GM23338 (cell line): Measurements from ENCODE around the gene C8G. TPM values are rescaled to one million over a fixed set of nuclear protein-coding genes. Genes with fewer than 3 reads are reported as not detected.

ENCODE experiments used
- ATAC-seq: fragments of 200-7000 bp; cut with Tn5 transposase; 3 replicates; pipeline ENCODE4 v1.9.1; 2020
- DNase-seq: peaks from one replicate; pipeline ENCODE4 v3.0.0-alpha.2; 2015; ENCODE audit warnings: low spot score
- H2AFZ ChIP-seq: fragments of 200-600 bp; sonication (generic); 2 replicates; pipeline ENCODE4 v1.8.0; 2016; ENCODE audit warnings: antibody characterized with exemption, mild to moderate bottlenecking, moderate library complexity
- H3F3A ChIP-seq: fragments of 200-600 bp; sonication (generic); replicated peaks from 2 replicates; pipeline ENCODE4 v1.8.0; 2017; ENCODE audit warnings: antibody characterized with exemption, mixed run types, low read depth
- H3K27ac ChIP-seq: fragments of 200-600 bp; sonication (generic); 2 replicates; pipeline ENCODE4 v1.6.1; 2016; ENCODE audit warnings: low read depth
- H3K27me3 ChIP-seq: fragments of 200-600 bp; sonication (generic); 2 replicates; pipeline ENCODE4 v1.8.0; 2016; ENCODE audit warnings: mild to moderate bottlenecking, mixed run types, moderate library complexity; ENCODE audit not compliant: insufficient read depth
- H3K36me3 ChIP-seq: fragments of 200-600 bp; sonication (generic); 2 replicates; pipeline ENCODE4 v1.8.0; 2016; ENCODE audit warnings: mild to moderate bottlenecking; ENCODE audit not compliant: insufficient read depth
- H3K4me1 ChIP-seq: fragments of 200-600 bp; sonication (generic); 2 replicates; pipeline ENCODE4 v1.8.0; 2016; ENCODE audit warnings: mild to moderate bottlenecking, moderate library complexity; ENCODE audit not compliant: insufficient read depth
- H3K4me2 ChIP-seq: fragments of 200-600 bp; sonication (generic); 2 replicates; pipeline ENCODE4 v1.7.1; 2017; ENCODE audit warnings: mixed run types
- H3K4me3 ChIP-seq: fragments of 200-600 bp; sonication (generic); 2 replicates; pipeline ENCODE4 v1.6.1; 2016; ENCODE audit warnings: mixed run types
- H3K79me2 ChIP-seq: fragments of 200-600 bp; sonication (generic); replicated peaks from 2 replicates; pipeline ENCODE4 v1.8.0; 2017; ENCODE audit warnings: mild to moderate bottlenecking; ENCODE audit not compliant: insufficient read depth
- H3K9me2 ChIP-seq: fragments of 200-600 bp; sonication (generic); 2 replicates; pipeline ENCODE4 v1.8.0; 2017; ENCODE audit not compliant: insufficient read depth
- H4K20me1 ChIP-seq: fragments of 200-600 bp; sonication (generic); replicated peaks from 2 replicates; pipeline ENCODE4 v1.8.0; 2017; ENCODE audit warnings: mild to moderate bottlenecking; ENCODE audit not compliant: insufficient read depth
- H3K27ac Mint-ChIP-seq: 2 replicates; pipeline ENCODE4 v1.8.0; 2020; ENCODE audit warnings: inconsistent platforms, mild to moderate bottlenecking, moderate library complexity, mixed read lengths
- H3K27me3 Mint-ChIP-seq: 3 replicates; pipeline ENCODE4 v1.8.0; 2022; ENCODE audit warnings: low read depth, mild to moderate bottlenecking, moderate library complexity, mixed read lengths, inconsistent platforms; ENCODE audit not compliant: insufficient read depth, poor library complexity
- H3K36me3 Mint-ChIP-seq: 3 replicates; pipeline ENCODE4 v1.8.0; 2021; ENCODE audit warnings: low read depth, mild to moderate bottlenecking, inconsistent platforms, moderate library complexity, mixed read lengths
- H3K4me1 Mint-ChIP-seq: 3 replicates; pipeline ENCODE4 v1.8.0; 2020; ENCODE audit warnings: mild to moderate bottlenecking, inconsistent platforms, mixed read lengths
- H3K4me3 Mint-ChIP-seq: 3 replicates; pipeline ENCODE4 v1.8.0; 2021; ENCODE audit warnings: moderate library complexity, mild to moderate bottlenecking, inconsistent platforms, mixed read lengths
- H3K9me3 Mint-ChIP-seq: 3 replicates; pipeline ENCODE4 v1.8.0; 2020; ENCODE audit warnings: moderate library complexity, mild to moderate bottlenecking, inconsistent platforms, mixed read lengths
- CREB1 ChIP-seq: fragments of 250-450 bp; sonication (Bioruptor Pico); IDR thresholded peaks from 2 replicates; pipeline ENCODE4 v1.5.0; 2020; ENCODE audit warnings: low read depth, mild to moderate bottlenecking, moderate library complexity
- EZH2 ChIP-seq: fragments of 200-600 bp; sonication (generic); IDR thresholded peaks from one replicate; pipeline ENCODE4 v1.8.0; 2017; ENCODE audit warnings: antibody characterized with exemption, mild to moderate bottlenecking, low read depth; ENCODE audit not compliant: unreplicated experiment
- EZH2phosphoT487 ChIP-seq: fragments of 200-600 bp; sonication (generic); IDR thresholded peaks from one replicate; pipeline ENCODE4 v1.8.1; 2018; ENCODE audit warnings: antibody characterized with exemption; ENCODE audit not compliant: unreplicated experiment
- JUNB ChIP-seq: IDR thresholded peaks from one replicate; pipeline ENCODE4 v1.6.1; 2016; ENCODE audit warnings: antibody characterized with exemption; ENCODE audit not compliant: unreplicated experiment
- NANOG ChIP-seq: IDR thresholded peaks from 2 replicates; pipeline ENCODE4 v1.6.1; 2016; ENCODE audit warnings: antibody characterized with exemption, borderline replicate concordance
- POLR2AphosphoS5 ChIP-seq: IDR thresholded peaks from 2 replicates; pipeline ENCODE4 v1.6.1; 2016; ENCODE audit warnings: antibody characterized with exemption, low read depth
- STAT1 ChIP-seq: IDR thresholded peaks from one replicate; pipeline ENCODE4 v1.6.1; 2016; ENCODE audit warnings: antibody characterized with exemption; ENCODE audit not compliant: unreplicated experiment
- ZNF114 ChIP-seq: fragments of 250-450 bp; sonication (Bioruptor Pico); IDR thresholded peaks from 2 replicates; pipeline ENCODE4 v1.5.0; 2020; ENCODE audit warnings: mild to moderate bottlenecking, moderate library complexity
- ZNF331 ChIP-seq: fragments of 250-450 bp; sonication (Bioruptor Pico); IDR thresholded peaks from 2 replicates; pipeline ENCODE4 v1.5.0; 2020; ENCODE audit warnings: low read depth, mild to moderate bottlenecking, moderate library complexity
- polyA plus RNA-seq: library from polyadenylated mRNA; unstranded; fragments of >200 nt; fragmentation: Nextera tagmentation; extraction: Ambion mirVana; gene quantifications from 2 replicates; pipeline ENCODE4 v1.2.1, GENCODE V29; 2016
- total RNA-seq: library from RNA; depleted of rRNA; stranded (reverse); fragments of >200 nt; shearing (Covaris generic); gene quantifications from 2 replicates; pipeline ENCODE4 v1.2.3, GENCODE V29; 2014
- TF ChIP-seq, protein P1 (sequence below): IDR thresholded peaks from 2 replicates; pipeline ENCODE4 v1.6.1; 2016; ENCODE audit warnings: antibody characterized with exemption
- TF ChIP-seq, protein P2 (sequence below), 2 experiments: fragments of 200-600 bp in 1 of 2; sonication (generic) in 1 of 2; conservative IDR thresholded peaks; 2 replicates each; pipeline versions ENCODE4 v1.5.1 to v1.6.1; 2016 to 2017; ENCODE audit warnings: antibody characterized with exemption in 2 of 2, low read depth in 2 of 2, mild to moderate bottlenecking in 2 of 2, moderate library complexity in 1 of 2
- TF ChIP-seq, protein P3 (sequence below): IDR thresholded peaks from one replicate; pipeline ENCODE4 v1.6.1; 2018; ENCODE audit warnings: antibody characterized with exemption; ENCODE audit not compliant: unreplicated experiment

Gene C8G
- total and polyA plus RNA-seq, 2 experiments from 2014 or later, result not detected

DNA sequence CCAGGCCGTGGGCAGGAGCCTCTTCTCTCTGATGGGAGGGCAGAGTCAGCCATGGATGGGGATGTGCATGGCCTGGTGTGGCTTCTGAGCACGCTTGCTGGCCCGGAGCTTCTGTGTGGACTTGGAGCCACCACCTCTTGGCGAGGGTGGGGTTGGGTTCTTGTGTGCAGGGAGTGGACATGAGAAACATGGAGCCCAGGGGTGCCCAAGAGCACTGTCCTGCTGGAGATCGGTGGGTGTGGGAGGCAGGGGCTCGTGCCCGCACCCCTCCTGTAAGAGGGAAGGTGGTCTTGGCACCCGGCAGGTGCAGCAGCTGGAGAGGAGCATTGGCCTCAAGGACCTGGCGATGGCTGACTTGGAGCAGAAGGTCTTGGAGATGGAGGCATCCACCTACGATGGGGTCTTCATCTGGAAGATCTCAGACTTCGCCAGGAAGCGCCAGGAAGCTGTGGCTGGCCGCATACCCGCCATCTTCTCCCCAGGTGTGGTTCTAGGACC, 24.3 kb upstream of the C8G start:
- H3K27ac ChIP-seq, result no peak overlapping the region
- peaks cover 8% of the 10 kb centered on the region for H3K36me3 ChIP-seq
- no peaks in the 10 kb centered on the region for H3K4me1 ChIP-seq
- no peaks in the 10 kb centered on the region for H3F3A ChIP-seq
- H3K4me3 ChIP-seq, result no peak overlapping the region
- peaks cover 58% of the 10 kb centered on the region for H3K36me3 Mint-ChIP-seq
- TF ChIP-seq, protein P1, sequence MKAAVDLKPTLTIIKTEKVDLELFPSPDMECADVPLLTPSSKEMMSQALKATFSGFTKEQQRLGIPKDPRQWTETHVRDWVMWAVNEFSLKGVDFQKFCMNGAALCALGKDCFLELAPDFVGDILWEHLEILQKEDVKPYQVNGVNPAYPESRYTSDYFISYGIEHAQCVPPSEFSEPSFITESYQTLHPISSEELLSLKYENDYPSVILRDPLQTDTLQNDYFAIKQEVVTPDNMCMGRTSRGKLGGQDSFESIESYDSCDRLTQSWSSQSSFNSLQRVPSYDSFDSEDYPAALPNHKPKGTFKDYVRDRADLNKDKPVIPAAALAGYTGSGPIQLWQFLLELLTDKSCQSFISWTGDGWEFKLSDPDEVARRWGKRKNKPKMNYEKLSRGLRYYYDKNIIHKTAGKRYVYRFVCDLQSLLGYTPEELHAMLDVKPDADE, result no peak
- TF ChIP-seq ZNF331 (no peak), JUNB (no peak), STAT1 (no peak), CREB1 (CRISPR knock-in tag) (no peak), EZH2 (no peak)
- TF ChIP-seq, protein P2, sequence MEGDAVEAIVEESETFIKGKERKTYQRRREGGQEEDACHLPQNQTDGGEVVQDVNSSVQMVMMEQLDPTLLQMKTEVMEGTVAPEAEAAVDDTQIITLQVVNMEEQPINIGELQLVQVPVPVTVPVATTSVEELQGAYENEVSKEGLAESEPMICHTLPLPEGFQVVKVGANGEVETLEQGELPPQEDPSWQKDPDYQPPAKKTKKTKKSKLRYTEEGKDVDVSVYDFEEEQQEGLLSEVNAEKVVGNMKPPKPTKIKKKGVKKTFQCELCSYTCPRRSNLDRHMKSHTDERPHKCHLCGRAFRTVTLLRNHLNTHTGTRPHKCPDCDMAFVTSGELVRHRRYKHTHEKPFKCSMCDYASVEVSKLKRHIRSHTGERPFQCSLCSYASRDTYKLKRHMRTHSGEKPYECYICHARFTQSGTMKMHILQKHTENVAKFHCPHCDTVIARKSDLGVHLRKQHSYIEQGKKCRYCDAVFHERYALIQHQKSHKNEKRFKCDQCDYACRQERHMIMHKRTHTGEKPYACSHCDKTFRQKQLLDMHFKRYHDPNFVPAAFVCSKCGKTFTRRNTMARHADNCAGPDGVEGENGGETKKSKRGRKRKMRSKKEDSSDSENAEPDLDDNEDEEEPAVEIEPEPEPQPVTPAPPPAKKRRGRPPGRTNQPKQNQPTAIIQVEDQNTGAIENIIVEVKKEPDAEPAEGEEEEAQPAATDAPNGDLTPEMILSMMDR (conservative IDR thresholded peaks at IDR 0.05; ENCODE audit: low read depth in 2 of 2), result no peak
- TF ChIP-seq, protein P3, sequence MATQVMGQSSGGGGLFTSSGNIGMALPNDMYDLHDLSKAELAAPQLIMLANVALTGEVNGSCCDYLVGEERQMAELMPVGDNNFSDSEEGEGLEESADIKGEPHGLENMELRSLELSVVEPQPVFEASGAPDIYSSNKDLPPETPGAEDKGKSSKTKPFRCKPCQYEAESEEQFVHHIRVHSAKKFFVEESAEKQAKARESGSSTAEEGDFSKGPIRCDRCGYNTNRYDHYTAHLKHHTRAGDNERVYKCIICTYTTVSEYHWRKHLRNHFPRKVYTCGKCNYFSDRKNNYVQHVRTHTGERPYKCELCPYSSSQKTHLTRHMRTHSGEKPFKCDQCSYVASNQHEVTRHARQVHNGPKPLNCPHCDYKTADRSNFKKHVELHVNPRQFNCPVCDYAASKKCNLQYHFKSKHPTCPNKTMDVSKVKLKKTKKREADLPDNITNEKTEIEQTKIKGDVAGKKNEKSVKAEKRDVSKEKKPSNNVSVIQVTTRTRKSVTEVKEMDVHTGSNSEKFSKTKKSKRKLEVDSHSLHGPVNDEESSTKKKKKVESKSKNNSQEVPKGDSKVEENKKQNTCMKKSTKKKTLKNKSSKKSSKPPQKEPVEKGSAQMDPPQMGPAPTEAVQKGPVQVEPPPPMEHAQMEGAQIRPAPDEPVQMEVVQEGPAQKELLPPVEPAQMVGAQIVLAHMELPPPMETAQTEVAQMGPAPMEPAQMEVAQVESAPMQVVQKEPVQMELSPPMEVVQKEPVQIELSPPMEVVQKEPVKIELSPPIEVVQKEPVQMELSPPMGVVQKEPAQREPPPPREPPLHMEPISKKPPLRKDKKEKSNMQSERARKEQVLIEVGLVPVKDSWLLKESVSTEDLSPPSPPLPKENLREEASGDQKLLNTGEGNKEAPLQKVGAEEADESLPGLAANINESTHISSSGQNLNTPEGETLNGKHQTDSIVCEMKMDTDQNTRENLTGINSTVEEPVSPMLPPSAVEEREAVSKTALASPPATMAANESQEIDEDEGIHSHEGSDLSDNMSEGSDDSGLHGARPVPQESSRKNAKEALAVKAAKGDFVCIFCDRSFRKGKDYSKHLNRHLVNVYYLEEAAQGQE, result no peak
- H3K27me3 ChIP-seq, result no peaks in the 10 kb centered on the region
- H3K27me3 Mint-ChIP-seq, result peaks cover 13% of the 10 kb centered on the region
- no peak overlapping the region for H3K27ac Mint-ChIP-seq
- H4K20me1 ChIP-seq, result peaks cover 7% of the 10 kb centered on the region; the same call in 1 of the 2 replicates
- no peaks in the 10 kb centered on the region for H3K4me1 Mint-ChIP-seq
- ATAC-seq (no peak), DNase-seq (no peak)
- H2AFZ ChIP-seq, result no peak overlapping the region
- H3K79me2 ChIP-seq, result no peaks in the 10 kb centered on the region
- no peaks in the 10 kb centered on the region for H3K9me2 ChIP-seq
- H3K9me3 Mint-ChIP-seq, result no peaks in the 10 kb centered on the region; the same call in 2 of the 3 replicates
- no peak overlapping the region for H3K4me3 Mint-ChIP-seq
- H3K4me2 ChIP-seq, result no peak overlapping the region

DNA sequence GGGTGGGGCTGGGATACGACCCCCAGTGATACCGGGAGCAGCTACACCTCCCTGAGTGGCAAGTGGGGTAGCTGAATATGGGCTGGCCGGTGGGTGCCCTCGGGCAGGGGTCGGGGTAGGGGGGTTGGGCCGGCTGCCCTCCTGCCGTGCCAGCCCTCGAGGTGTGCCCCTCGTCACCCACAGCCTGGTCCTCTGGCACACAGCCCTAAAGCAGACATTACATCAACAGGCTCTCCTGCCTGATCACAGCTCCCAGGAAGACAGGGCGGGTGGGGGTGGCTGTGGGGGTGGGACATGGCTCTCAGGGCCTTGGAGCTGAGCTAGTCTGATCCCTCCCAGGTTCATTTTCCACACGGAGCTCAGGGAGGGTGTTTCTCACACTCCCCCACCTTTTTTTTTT, 23.7 kb upstream of the C8G start:
- Histone ChIP-seq H3K4me3 (no peak overlapping the region), H3K79me2 (no peaks in the 10 kb centered on the region), H3K9me2 (no peaks in the 10 kb centered on the region), H3F3A (no peaks in the 10 kb centered on the region), H4K20me1 (peaks cover 3% of the 10 kb centered on the region; the same call in 1 of the 2 replicates), H2AFZ (no peak overlapping the region), H3K4me2 (no peak overlapping the region), H3K4me1 (no peaks in the 10 kb centered on the region), H3K36me3 (peaks cover 8% of the 10 kb centered on the region), H3K27me3 (no peaks in the 10 kb centered on the region), H3K27ac (no peak overlapping the region)
- Mint-ChIP-seq H3K4me3 (no peak overlapping the region), H3K27me3 (peaks cover 13% of the 10 kb centered on the region), H3K36me3 (peaks cover 54% of the 10 kb centered on the region), H3K4me1 (no peaks in the 10 kb centered on the region), H3K9me3 (no peaks in the 10 kb centered on the region; the same call in 2 of the 3 replicates), H3K27ac (no peak overlapping the region)
- DNase-seq, result no peak
- ATAC-seq, result no peak
- TF ChIP-seq POLR2AphosphoS5, result no peak
- TF ChIP-seq CREB1 (CRISPR knock-in tag), result no peak
- no peak for TF ChIP-seq EZH2phosphoT487
- TF ChIP-seq ZNF331, result no peak
- no peak for TF ChIP-seq NANOG
- TF ChIP-seq, protein P2 (conservative IDR thresholded peaks at IDR 0.05; ENCODE audit: low read depth in 2 of 2), result no peak
- no peak for TF ChIP-seq JUNB
- TF ChIP-seq STAT1, result no peak
- TF ChIP-seq, protein P1, result no peak
- TF ChIP-seq ZNF114, result no peak
